Chondrocyte (in vitro differentiated cells): ENCODE measurements around the gene LBH. TPM values are rescaled to one million over a fixed set of nuclear protein-coding genes. Genes with fewer than 3 reads are reported as not detected.

Experiments
- DNase-seq: peaks from one replicate; pipeline ENCODE4 v3.0.0; 2021; ENCODE audit warnings: mixed read lengths, low spot score
- H3K27ac Mint-ChIP-seq: one replicate; pipeline ENCODE4 v1.8.0; 2021; ENCODE audit warnings: mild to moderate bottlenecking, moderate library complexity, mixed read lengths; ENCODE audit not compliant: unreplicated experiment
- H3K27me3 Mint-ChIP-seq: 2 replicates; pipeline ENCODE4 v1.8.0; 2021; ENCODE audit warnings: low read depth, mixed read lengths
- H3K36me3 Mint-ChIP-seq: 2 replicates; pipeline ENCODE4 v1.8.0; 2021; ENCODE audit warnings: low read depth, mixed read lengths
- H3K4me1 Mint-ChIP-seq: 2 replicates; pipeline ENCODE4 v1.8.0; 2021; ENCODE audit warnings: low read depth, mild to moderate bottlenecking, mixed read lengths
- H3K4me3 Mint-ChIP-seq: one replicate; pipeline ENCODE4 v1.8.0; 2021; ENCODE audit warnings: mild to moderate bottlenecking, moderate library complexity, mixed read lengths; ENCODE audit not compliant: unreplicated experiment
- H3K9me3 Mint-ChIP-seq: 2 replicates; pipeline ENCODE4 v1.8.0; 2021; ENCODE audit warnings: low read depth, mixed read lengths
- total RNA-seq: library from RNA; stranded (reverse); gene quantifications from 3 replicates; pipeline ENCODE4 v1.2.1, GENCODE V29; 2021
- TF ChIP-seq, protein P1 (sequence below): fragments of 200-600 bp; sonication (generic); IDR thresholded peaks from 2 replicates; pipeline ENCODE4 v1.5.0; 2021; ENCODE audit warnings: antibody characterized with exemption, mild to moderate bottlenecking, moderate library complexity

Gene LBH
- total RNA-seq, 1 donor from 2014 or later, result 88.8 TPM

DNA sequence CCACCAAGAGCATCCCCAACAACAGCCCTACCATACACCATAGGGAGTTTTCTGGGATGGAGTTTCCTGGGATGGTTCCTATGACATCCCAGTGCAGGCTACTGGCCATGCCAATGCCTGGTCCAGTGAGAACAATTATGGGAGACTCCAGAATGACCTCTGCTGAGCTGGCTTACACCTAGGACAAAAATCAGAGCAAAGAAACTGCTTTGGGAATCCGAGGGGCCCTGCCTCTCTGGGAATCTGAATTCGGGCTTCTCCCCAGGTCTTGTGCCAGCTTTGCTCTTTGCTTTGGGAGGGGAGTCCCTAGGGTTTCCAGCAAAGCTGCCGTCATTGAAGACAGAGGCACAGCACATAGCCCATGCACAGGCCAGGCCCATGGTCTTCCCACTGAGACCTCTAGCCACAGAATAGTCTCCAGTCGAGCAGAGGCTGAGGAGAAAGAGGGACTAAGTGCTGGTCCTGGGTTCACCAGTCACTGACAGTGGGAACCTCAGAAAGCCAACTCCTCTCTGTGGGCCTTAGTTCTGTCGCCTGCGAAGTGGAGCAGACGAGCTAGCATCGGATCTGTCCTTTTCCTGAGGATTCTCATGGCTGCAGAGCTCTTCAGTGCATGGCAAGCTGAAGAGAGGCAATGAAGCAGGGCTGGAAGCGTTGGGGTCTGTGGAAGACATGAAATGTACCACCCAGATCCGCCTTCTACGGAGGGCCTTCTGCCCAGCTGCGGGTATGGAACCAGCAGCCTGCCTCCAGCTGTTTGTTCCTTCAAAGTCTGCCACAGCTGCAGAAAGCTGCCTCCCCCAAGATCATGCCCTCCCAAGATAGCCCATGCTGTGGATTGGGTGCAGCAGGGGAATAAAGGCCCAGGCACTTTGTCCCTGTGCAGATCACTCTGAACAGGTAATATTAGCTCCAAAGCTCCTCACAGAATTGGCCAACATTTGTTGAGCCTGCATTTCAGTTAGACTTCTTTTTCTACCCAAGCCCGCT lies 11.2 kb upstream of the LBH start:
- DNase-seq, result no peak
- peaks cover 28% of the 10 kb centered on the region for H3K4me1 Mint-ChIP-seq
- TF ChIP-seq, protein P1, sequence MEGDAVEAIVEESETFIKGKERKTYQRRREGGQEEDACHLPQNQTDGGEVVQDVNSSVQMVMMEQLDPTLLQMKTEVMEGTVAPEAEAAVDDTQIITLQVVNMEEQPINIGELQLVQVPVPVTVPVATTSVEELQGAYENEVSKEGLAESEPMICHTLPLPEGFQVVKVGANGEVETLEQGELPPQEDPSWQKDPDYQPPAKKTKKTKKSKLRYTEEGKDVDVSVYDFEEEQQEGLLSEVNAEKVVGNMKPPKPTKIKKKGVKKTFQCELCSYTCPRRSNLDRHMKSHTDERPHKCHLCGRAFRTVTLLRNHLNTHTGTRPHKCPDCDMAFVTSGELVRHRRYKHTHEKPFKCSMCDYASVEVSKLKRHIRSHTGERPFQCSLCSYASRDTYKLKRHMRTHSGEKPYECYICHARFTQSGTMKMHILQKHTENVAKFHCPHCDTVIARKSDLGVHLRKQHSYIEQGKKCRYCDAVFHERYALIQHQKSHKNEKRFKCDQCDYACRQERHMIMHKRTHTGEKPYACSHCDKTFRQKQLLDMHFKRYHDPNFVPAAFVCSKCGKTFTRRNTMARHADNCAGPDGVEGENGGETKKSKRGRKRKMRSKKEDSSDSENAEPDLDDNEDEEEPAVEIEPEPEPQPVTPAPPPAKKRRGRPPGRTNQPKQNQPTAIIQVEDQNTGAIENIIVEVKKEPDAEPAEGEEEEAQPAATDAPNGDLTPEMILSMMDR, result no peak
- no peaks in the 10 kb centered on the region for H3K9me3 Mint-ChIP-seq
- H3K4me3 Mint-ChIP-seq, result no peak overlapping the region
- no peaks in the 10 kb centered on the region for H3K36me3 Mint-ChIP-seq
- H3K27me3 Mint-ChIP-seq, result no peaks in the 10 kb centered on the region
- no peak overlapping the region for H3K27ac Mint-ChIP-seq

- H3K9me3 Mint-ChIP-seq, result no peaks in the 10 kb centered on the region
- no peak for DNase-seq
- no peak overlapping the region for H3K27ac Mint-ChIP-seq
- peaks cover 35% of the 10 kb centered on the region for H3K4me1 Mint-ChIP-seq
- no peak overlapping the region for H3K4me3 Mint-ChIP-seq
- no peaks in the 10 kb centered on the region for H3K36me3 Mint-ChIP-seq
- TF ChIP-seq, protein P1, result no peak
- H3K27me3 Mint-ChIP-seq, result no peaks in the 10 kb centered on the region
Observed at GRCh38 chr2:30221531-30221930, 9.8 kb upstream of the LBH start.

GRCh38 chr2:30222031-30222430 lies 9.3 kb upstream of the LBH start:
- Mint-ChIP-seq H3K9me3 (no peaks in the 10 kb centered on the region), H3K27ac (no peak overlapping the region), H3K27me3 (no peaks in the 10 kb centered on the region)

DNA sequence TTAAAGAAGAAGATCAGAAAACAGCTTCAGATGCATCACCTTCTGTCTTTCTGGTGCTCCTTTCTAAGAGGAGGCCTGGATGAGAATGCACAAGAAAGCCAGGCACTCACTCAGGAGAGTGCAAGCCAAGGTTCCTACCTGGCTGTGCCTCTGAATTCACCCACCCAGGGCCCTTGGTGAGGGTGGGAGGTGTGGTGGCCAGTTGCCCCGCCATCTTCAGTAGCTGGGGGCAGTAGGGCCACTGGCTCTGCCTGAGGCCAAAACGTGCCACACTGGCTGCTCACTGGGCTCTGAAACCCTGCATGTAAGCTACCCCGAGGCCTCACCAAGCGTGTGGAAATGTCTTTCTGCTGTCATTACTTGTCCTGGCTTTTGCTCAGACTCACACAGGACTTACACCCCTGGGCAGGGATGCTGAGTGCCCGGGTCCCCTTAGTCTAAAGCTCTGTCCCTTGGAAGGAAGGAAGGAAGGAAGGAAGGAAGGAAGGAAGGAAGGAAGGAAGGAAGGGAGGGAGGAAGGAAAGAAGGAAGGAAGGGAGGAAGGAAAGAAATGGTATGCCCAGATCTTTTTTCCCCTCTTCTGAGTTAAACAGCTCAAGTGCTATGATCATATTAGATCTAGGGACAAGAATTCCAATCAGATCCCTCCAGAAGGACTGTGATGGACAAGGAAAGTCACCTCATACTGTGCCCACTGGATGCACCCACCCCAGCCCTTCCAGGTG lies 8.5 kb upstream of the LBH start:
- no peak for DNase-seq
- no peaks in the 10 kb centered on the region for H3K9me3 Mint-ChIP-seq
- H3K4me3 Mint-ChIP-seq, result no peak overlapping the region

More at GRCh38 chr2:30222031-30222430, 9.3 kb upstream of the LBH start:
- Mint-ChIP-seq H3K36me3 (no peaks in the 10 kb centered on the region), H3K4me3 (no peak overlapping the region), H3K4me1 (peaks cover 39% of the 10 kb centered on the region)
- no peak for DNase-seq
- TF ChIP-seq, protein P1, result no peak

More for the DNA sequence above, 8.5 kb upstream of the LBH start:
- Mint-ChIP-seq H3K36me3 (no peaks in the 10 kb centered on the region), H3K27me3 (no peaks in the 10 kb centered on the region), H3K27ac (no peak overlapping the region), H3K4me1 (peaks cover 35% of the 10 kb centered on the region)
- TF ChIP-seq, protein P1, result no peak
